K562 (cell line): ENCODE data around the gene SLC39A11. TPM values are rescaled to one million over a fixed set of nuclear protein-coding genes. Genes with fewer than 3 reads are reported as not detected.

Experiments
- CREB5 ChIP-seq: fragments of 250-450 bp; sonication (Bioruptor Pico); IDR thresholded peaks from 2 replicates; pipeline ENCODE4 v1.5.0; 2020; ENCODE audit warnings: mild to moderate bottlenecking
- JUN ChIP-seq, 2 experiments: sonication (generic) in 1 of 2; formaldehyde crosslinking in 1 of 2; IDR thresholded peaks; 2 replicates each; pipeline versions ENCODE4 v1.6.1 to v1.8.0; 2012 to 2022; ENCODE audit warnings: borderline replicate concordance in 2 of 2, mild to moderate bottlenecking in 2 of 2, improper control_type of control experiment in 1 of 2, low read depth in 1 of 2, low read length in 1 of 2, missing genetic modification reagents in 1 of 2
- NCOA6 ChIP-seq: fragments of 450-650 bp; IDR thresholded peaks from 2 replicates; pipeline ENCODE4 v1.6.1; 2017; ENCODE audit warnings: mild to moderate bottlenecking
- PTRF ChIP-seq: fragments of 450-650 bp; IDR thresholded peaks from 2 replicates; pipeline ENCODE4 v1.6.1; 2016; ENCODE audit warnings: mild to moderate bottlenecking, missing genetic modification characterization, missing compliant biosample characterization
- SAFB2 ChIP-seq: fragments of 200-400 bp; formaldehyde crosslinking; IDR thresholded peaks from 2 replicates; pipeline ENCODE4 v1.6.1; 2018; ENCODE audit warnings: borderline replicate concordance, low read length, low read depth, moderate library complexity; ENCODE audit not compliant: severe bottlenecking
- TARDBP ChIP-seq: fragments of 450-650 bp; IDR thresholded peaks from 2 replicates; pipeline ENCODE4 v1.6.1; 2016
- ZC3H4 ChIP-seq: sonication (generic); formaldehyde crosslinking; IDR thresholded peaks from 2 replicates; pipeline ENCODE4 v1.9.0; 2021; ENCODE audit warnings: missing genetic modification reagents, borderline replicate concordance
- ZFP36 ChIP-seq: fragments of 150-350 bp; IDR thresholded peaks from 2 replicates; pipeline ENCODE4 v1.6.1; 2018; ENCODE audit warnings: low read length, low read depth; ENCODE audit not compliant: partially characterized antibody
- ZFP91 ChIP-seq: sonication (generic); formaldehyde crosslinking; IDR thresholded peaks from 2 replicates; pipeline ENCODE4 v1.8.0; 2022; ENCODE audit warnings: mild to moderate bottlenecking, missing genetic modification reagents
- ZNF282 ChIP-seq: sonication (generic); formaldehyde crosslinking; IDR thresholded peaks from 2 replicates; pipeline ENCODE4 v1.8.1; 2023; ENCODE audit warnings: missing genetic modification reagents
- ZNF512 ChIP-seq: IDR thresholded peaks from 2 replicates; pipeline ENCODE4 v1.6.1; 2016; ENCODE audit warnings: missing genetic modification characterization, missing compliant biosample characterization
- ZNF57 ChIP-seq: fragments of 450-650 bp; formaldehyde crosslinking; IDR thresholded peaks from 2 replicates; pipeline ENCODE4 v1.4.0; 2020; ENCODE audit warnings: mild to moderate bottlenecking, moderate library complexity
- ZNF584 ChIP-seq: fragments of 200-800 bp; sonication (Bioruptor generic); IDR thresholded peaks from 2 replicates; pipeline ENCODE4 v1.6.1; 2016; ENCODE audit warnings: low read depth, mild to moderate bottlenecking, missing genetic modification characterization, missing compliant biosample characterization
- polyA plus RNA-seq, 8 experiments: library from polyadenylated mRNA; depleted of rRNA in 4 of 8; stranded (reverse) in 5 of 8; unstranded in 3 of 8; fragments of >200 nt; fragmentation: Nextera tagmentation in 2 of 8; fragmentation: Illumina TruSeq in 1 of 8; extraction: Ambion mirVana in 2 of 8; extraction: Trizol in 1 of 8; gene quantifications; 2 replicates each; pipeline versions ENCODE4 v1.2.1 to v1.2.3, GENCODE V29; 2011 to 2014; ENCODE audit warnings: inconsistent platforms in 1 of 8, missing spikeins in 1 of 8
- total RNA-seq, 7 experiments: library from RNA; depleted of rRNA in 6 of 7; stranded (reverse); fragments of >200 nt in 6 of 7; fragmentation: Illumina TruSeq in 2 of 7; extraction: Trizol in 2 of 7; gene quantifications; 2 replicates each; pipeline versions ENCODE4 v1.2.1 to v1.2.3, GENCODE V29; 2011 to 2021; ENCODE audit warnings: low replicate concordance in 1 of 7
- TF ChIP-seq, protein P1 (sequence below): fragments of 450-650 bp; IDR thresholded peaks from 2 replicates; pipeline ENCODE4 v1.6.1; 2017; ENCODE audit warnings: antibody characterized with exemption
- TF ChIP-seq, protein P2 (sequence below): fragments of 250-450 bp; sonication (Bioruptor Pico); IDR thresholded peaks from 2 replicates; pipeline ENCODE4 v1.5.1; 2021; ENCODE audit warnings: mild to moderate bottlenecking
- TF ChIP-seq, protein P3 (sequence below), 2 experiments: fragments of 450-650 bp; conservative IDR thresholded peaks; 2 replicates each; pipeline ENCODE4 v1.6.1; 2017; ENCODE audit warnings: mild to moderate bottlenecking in 2 of 2, moderate library complexity in 2 of 2

The SLC39A11 gene
- total and polyA plus RNA-seq, 9 of the 15 experiments (the other 6 are each of a cell fraction or from before 2014, with no cell fraction given), result 10.5 to 26.4 (median 13.4) TPM

GRCh38 chr17:72976971-72977770, 115.3 kb downstream of the SLC39A11 start (continued):
- TF ChIP-seq, protein P1, sequence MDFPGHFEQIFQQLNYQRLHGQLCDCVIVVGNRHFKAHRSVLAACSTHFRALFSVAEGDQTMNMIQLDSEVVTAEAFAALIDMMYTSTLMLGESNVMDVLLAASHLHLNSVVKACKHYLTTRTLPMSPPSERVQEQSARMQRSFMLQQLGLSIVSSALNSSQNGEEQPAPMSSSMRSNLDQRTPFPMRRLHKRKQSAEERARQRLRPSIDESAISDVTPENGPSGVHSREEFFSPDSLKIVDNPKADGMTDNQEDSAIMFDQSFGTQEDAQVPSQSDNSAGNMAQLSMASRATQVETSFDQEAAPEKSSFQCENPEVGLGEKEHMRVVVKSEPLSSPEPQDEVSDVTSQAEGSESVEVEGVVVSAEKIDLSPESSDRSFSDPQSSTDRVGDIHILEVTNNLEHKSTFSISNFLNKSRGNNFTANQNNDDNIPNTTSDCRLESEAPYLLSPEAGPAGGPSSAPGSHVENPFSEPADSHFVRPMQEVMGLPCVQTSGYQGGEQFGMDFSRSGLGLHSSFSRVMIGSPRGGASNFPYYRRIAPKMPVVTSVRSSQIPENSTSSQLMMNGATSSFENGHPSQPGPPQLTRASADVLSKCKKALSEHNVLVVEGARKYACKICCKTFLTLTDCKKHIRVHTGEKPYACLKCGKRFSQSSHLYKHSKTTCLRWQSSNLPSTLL, result no peak
- TF ChIP-seq ZNF512 (tag) (no peak), ZNF584 (CRISPR knock-in tag) (no peak), TARDBP (no peak), PTRF (peak; percentile 13; the same call in 1 of the 2 replicates), SAFB2 (no peak), NCOA6 (no peak), CREB5 (no peak), ZC3H4 (CRISPR knock-in tag) (no peak), ZFP91 (CRISPR knock-in tag) (no peak), ZFP36 (no peak), ZNF57 (CRISPR knock-in tag) (no peak), ZNF282 (CRISPR knock-in tag) (no peak), JUN (IDR thresholded peaks at IDR 0.05; ENCODE audit: borderline replicate concordance, low read depth, low read length) (peak; percentile 47; the same call in 1 of the 2 replicates), JUN (CRISPR knock-in tag; IDR thresholded peaks at IDR 0.05; ENCODE audit: borderline replicate concordance) (no peak)
- TF ChIP-seq, protein P2, sequence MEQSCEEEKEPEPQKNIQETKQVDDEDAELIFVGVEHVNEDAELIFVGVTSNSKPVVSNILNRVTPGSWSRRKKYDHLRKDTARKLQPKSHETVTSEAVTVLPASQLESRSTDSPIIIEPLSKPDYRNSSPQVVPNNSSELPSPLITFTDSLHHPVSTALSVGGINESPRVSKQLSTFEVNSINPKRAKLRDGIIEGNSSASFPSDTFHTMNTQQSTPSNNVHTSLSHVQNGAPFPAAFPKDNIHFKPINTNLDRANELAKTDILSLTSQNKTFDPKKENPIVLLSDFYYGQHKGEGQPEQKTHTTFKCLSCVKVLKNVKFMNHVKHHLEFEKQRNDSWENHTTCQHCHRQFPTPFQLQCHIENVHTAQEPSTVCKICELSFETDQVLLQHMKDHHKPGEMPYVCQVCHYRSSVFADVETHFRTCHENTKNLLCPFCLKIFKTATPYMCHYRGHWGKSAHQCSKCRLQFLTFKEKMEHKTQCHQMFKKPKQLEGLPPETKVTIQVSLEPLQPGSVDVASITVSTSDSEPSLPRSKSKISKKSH (CRISPR knock-in tag), result no peak
- TF ChIP-seq, protein P3, sequence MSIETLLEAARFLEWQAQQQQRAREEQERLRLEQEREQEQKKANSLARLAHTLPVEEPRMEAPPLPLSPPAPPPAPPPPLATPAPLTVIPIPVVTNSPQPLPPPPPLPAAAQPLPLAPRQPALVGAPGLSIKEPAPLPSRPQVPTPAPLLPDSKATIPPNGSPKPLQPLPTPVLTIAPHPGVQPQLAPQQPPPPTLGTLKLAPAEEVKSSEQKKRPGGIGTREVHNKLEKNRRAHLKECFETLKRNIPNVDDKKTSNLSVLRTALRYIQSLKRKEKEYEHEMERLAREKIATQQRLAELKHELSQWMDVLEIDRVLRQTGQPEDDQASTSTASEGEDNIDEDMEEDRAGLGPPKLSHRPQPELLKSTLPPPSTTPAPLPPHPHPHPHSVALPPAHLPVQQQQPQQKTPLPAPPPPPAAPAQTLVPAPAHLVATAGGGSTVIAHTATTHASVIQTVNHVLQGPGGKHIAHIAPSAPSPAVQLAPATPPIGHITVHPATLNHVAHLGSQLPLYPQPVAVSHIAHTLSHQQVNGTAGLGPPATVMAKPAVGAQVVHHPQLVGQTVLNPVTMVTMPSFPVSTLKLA (conservative IDR thresholded peaks at IDR 0.05), result peak; percentile 34 to 57; a peak in 1 of 4 replicates
